Endodermal cell (in vitro differentiated cells): ENCODE data around the gene PPP2R5C. TPM values are rescaled to one million over a fixed set of nuclear protein-coding genes. Genes with fewer than 3 reads are reported as not detected.
A peak's percentile ranks its signal among the peaks of the same experiment; 100 is the strongest.

Source experiments
- DNase-seq: peaks from one replicate; pipeline ENCODE4 v3.0.0-alpha.2; 2017
- H3K27ac ChIP-seq: 2 replicates; pipeline ENCODE4 v1.5.1; 2013; ENCODE audit warnings: mild to moderate bottlenecking, low read depth, low read length, moderate library complexity
- H3K27me3 ChIP-seq: 2 replicates; pipeline ENCODE4 v1.6.1; 2013; ENCODE audit warnings: mild to moderate bottlenecking, low read length, moderate library complexity; ENCODE audit not compliant: insufficient read depth, control insufficient read depth, poor library complexity, severe bottlenecking
- H3K36me3 ChIP-seq: 2 replicates; pipeline ENCODE4 v1.7.0; 2013; ENCODE audit warnings: mild to moderate bottlenecking, low read length, moderate library complexity; ENCODE audit not compliant: control insufficient read depth, insufficient read depth
- H3K4me1 ChIP-seq: one replicate; pipeline ENCODE4 v1.7.0; 2013; ENCODE audit warnings: low read length; ENCODE audit not compliant: control insufficient read depth, insufficient read depth
- H3K4me3 ChIP-seq: 2 replicates; pipeline ENCODE4 v1.5.1; 2013; ENCODE audit warnings: mild to moderate bottlenecking, low read length, moderate library complexity
- H3K9ac ChIP-seq: 2 replicates; pipeline ENCODE4 v1.6.1; 2013; ENCODE audit warnings: mild to moderate bottlenecking, low read length, moderate library complexity; ENCODE audit not compliant: poor library complexity, severe bottlenecking; ENCODE audit errors: extremely low read depth
- H3K9me3 ChIP-seq: 2 replicates; pipeline ENCODE4 v1.6.1; 2013; ENCODE audit warnings: mild to moderate bottlenecking, low read length, moderate library complexity; ENCODE audit not compliant: control insufficient read depth
- H3K27ac Mint-ChIP-seq: 2 replicates; pipeline ENCODE4 v1.8.0; 2020; ENCODE audit warnings: mixed read lengths
- H3K27me3 Mint-ChIP-seq: 2 replicates; pipeline ENCODE4 v1.8.0; 2021; ENCODE audit warnings: mild to moderate bottlenecking, mixed read lengths; ENCODE audit not compliant: insufficient read depth
- H3K36me3 Mint-ChIP-seq: 2 replicates; pipeline ENCODE4 v1.8.0; 2020; ENCODE audit warnings: low read depth, mixed read lengths
- H3K4me1 Mint-ChIP-seq: 2 replicates; pipeline ENCODE4 v1.8.0; 2020; ENCODE audit warnings: mixed read lengths
- H3K4me3 Mint-ChIP-seq: 2 replicates; pipeline ENCODE4 v1.8.0; 2020; ENCODE audit warnings: mild to moderate bottlenecking, moderate library complexity, mixed read lengths
- H3K9me3 Mint-ChIP-seq: 2 replicates; pipeline ENCODE4 v1.8.0; 2020; ENCODE audit warnings: mild to moderate bottlenecking, mixed read lengths
- WGBS, 2 experiments: methylation state at CpG; one replicate each; pipeline versions ENCODE4 v1.1.5 to v1.1.7; 2013; ENCODE audit warnings: missing lambda C conversion rate in 2 of 2, mixed read lengths in 1 of 2; ENCODE audit not compliant: insufficient coverage in 1 of 2, insufficient read length in 1 of 2; 5-methylcytosine and 5-hydroxymethylcytosine counted together
- total RNA-seq, 2 donors: library from RNA; stranded (reverse); fragmentation: NEBNext Ultra II Directional in 1 of 2; extraction: Animal tissue kit (Norgen Biotek cat#: 25700) in 1 of 2; gene quantifications; 2 replicates in 1 of 2; 3 replicates in 1 of 2; pipeline ENCODE4 v1.2.1, GENCODE V29; 2021
- TF ChIP-seq, protein P1 (sequence below): fragments of 200-600 bp; sonication (generic); conservative IDR thresholded peaks from 2 replicates; pipeline ENCODE4 v1.5.0; 2021; ENCODE audit warnings: antibody characterized with exemption, mild to moderate bottlenecking

Gene PPP2R5C
- total RNA-seq, 2 donors from 2014 or later = 116 to 117 TPM

DNA sequence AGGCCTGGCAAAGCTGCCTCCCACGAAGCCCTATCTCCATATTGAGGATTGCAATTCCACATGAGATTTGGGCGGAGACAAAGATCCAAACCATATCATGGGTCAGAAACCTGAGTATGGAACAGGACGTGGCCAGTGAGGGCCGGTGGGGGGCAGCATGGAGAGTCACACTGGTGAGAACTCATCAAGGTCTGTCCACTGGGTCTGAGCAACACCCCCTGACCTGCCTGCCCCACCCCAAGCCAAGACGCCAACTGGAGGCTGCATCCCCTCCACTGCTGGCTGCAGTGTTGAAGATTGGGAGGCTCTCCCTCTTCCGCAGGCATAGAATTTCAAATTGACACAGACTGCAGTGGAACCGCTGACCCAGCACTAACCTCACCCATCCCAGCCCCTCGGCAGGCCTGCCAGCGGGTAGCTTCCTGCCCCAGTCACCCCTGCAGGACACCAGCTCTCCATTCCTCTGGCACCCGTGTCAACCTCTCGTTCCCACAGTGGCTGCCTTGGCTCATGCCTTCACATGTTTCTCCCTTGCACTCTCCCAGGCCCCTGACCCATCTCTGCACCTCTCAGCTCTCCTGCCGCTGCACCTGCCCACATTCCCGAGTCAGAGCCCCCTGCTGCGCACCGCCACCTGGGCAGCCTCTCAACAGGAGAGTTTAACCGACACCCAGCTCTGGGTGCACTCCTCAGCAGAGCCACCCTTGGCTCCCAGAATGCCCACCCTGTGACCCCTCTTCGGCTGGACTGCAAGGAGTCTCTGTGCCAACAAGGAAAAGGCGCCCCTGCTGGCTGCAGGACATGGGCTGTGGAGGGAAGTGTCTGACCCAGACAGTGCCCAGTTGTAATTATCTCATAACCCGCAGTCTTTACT, 45.2 kb upstream of the PPP2R5C start:
- DNase-seq = peak; percentile 49
- peaks cover 5% of the 10 kb centered on the region for H3K9me3 ChIP-seq
- no peak overlapping the region for H3K4me3 ChIP-seq
- H3K27ac ChIP-seq = no peak overlapping the region
- peaks cover 10% of the 10 kb centered on the region for H3K9me3 Mint-ChIP-seq
- H3K27me3 Mint-ChIP-seq = peaks cover 9% of the 10 kb centered on the region
- H3K4me3 Mint-ChIP-seq = no peak overlapping the region
- no peaks in the 10 kb centered on the region for H3K4me1 ChIP-seq
- peaks cover 1% of the 10 kb centered on the region for H3K4me1 Mint-ChIP-seq
- H3K9ac ChIP-seq = no peak overlapping the region
- no peak overlapping the region for H3K27ac Mint-ChIP-seq
- no peaks in the 10 kb centered on the region for H3K36me3 ChIP-seq
- H3K27me3 ChIP-seq = no peaks in the 10 kb centered on the region
- TF ChIP-seq, protein P1, sequence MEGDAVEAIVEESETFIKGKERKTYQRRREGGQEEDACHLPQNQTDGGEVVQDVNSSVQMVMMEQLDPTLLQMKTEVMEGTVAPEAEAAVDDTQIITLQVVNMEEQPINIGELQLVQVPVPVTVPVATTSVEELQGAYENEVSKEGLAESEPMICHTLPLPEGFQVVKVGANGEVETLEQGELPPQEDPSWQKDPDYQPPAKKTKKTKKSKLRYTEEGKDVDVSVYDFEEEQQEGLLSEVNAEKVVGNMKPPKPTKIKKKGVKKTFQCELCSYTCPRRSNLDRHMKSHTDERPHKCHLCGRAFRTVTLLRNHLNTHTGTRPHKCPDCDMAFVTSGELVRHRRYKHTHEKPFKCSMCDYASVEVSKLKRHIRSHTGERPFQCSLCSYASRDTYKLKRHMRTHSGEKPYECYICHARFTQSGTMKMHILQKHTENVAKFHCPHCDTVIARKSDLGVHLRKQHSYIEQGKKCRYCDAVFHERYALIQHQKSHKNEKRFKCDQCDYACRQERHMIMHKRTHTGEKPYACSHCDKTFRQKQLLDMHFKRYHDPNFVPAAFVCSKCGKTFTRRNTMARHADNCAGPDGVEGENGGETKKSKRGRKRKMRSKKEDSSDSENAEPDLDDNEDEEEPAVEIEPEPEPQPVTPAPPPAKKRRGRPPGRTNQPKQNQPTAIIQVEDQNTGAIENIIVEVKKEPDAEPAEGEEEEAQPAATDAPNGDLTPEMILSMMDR = peak; percentile 24
- no peaks in the 10 kb centered on the region for H3K36me3 Mint-ChIP-seq
- 92 to 95% methylated on average over 16 to 19 of the region's 19 CpGs for WGBS, 2 experiments

DNA sequence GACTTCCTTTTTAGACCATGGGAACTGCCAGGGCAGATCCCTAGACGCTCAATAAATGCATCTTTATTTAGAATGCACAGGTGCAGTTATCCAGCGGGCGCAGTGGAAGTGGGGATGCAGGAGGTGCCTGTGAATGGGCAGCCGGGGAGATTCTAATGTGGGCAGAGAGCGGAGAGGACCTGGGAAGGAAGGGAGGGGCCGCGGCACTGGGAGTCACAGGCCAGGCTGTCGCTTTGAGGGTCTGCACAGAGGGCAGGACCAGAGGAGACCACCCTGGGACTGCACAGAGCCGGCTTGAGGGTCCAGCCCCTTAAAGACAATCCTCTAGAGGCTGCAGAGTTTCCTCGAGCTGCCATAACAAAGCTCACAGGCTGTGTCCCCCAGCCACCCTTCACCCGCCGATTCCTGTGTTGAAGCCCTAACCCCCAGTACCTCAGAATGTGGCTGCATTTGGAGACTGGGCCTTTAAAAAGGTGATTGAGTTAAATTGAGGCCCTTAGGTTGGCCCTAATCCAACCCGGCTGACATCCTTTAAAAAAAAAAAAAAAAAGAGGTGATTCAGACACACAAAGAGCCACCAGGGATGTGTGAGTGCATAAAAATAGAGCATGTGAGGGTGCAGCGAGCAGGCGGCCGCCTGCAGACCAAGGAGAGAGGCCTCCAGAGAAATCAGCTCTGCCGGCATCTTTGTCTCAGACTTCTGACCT, 44.4 kb upstream of the PPP2R5C start:
- H3K27ac ChIP-seq = no peak overlapping the region
- H3K4me3 ChIP-seq = no peak overlapping the region
- 86 to 92% methylated on average over 9 to 17 of the region's 17 CpGs for WGBS, 2 experiments
- DNase-seq = peak; percentile 43
- TF ChIP-seq, protein P1 = no peak
- H3K9ac ChIP-seq = no peak overlapping the region
- H3K9me3 Mint-ChIP-seq = peaks cover 10% of the 10 kb centered on the region
- no peaks in the 10 kb centered on the region for H3K36me3 Mint-ChIP-seq
- H3K27me3 ChIP-seq = no peaks in the 10 kb centered on the region
- no peaks in the 10 kb centered on the region for H3K36me3 ChIP-seq
- H3K27me3 Mint-ChIP-seq = peaks cover 9% of the 10 kb centered on the region
- peaks cover 5% of the 10 kb centered on the region for H3K9me3 ChIP-seq
- no peak overlapping the region for H3K27ac Mint-ChIP-seq
- H3K4me1 Mint-ChIP-seq = peaks cover 3% of the 10 kb centered on the region
- H3K4me3 Mint-ChIP-seq = no peak overlapping the region
- H3K4me1 ChIP-seq = no peaks in the 10 kb centered on the region

DNA sequence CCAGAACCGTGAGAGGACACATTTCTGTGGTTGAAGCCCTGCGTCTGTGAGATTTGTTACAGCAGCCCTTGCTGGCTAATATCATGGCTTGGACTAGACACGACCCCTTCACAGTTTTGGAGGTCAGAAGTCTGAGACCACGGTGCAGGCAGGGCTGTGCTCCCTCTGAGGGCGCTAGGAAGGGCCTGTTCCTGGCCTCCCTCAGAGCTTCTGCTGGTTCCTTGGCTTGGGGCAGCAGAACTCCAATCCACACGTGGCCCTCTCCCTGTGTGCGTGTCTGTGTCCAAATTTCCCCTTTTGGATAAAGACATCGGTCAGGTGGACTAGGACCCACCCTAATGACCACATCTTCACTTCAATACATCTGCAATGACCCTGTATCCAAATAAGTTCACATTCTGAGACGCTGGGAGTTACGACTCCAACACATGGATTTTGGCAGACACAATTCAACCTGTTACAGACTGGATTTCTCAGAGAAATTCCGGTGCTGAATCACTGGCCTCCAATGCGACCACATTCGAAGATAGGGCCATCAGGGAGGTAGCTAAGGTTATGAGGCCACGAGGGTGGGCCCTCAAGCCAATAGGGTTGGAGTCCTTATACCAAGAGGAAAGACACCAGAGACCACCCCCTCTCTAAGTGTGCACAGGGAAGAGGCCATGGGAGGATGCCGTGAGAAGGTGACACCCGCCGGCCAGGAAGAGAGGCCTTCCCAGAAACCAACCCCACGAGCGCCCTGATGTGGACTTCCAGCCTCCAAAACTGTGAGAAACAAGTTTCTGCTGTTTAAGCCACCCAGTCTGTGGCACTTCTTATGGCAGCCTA, 43.6 kb upstream of the PPP2R5C start:
- peaks cover 3% of the 10 kb centered on the region for H3K4me1 Mint-ChIP-seq
- peaks cover 9% of the 10 kb centered on the region for H3K27me3 Mint-ChIP-seq
- DNase-seq = peak; percentile 36
- no peak overlapping the region for H3K27ac Mint-ChIP-seq
- Histone ChIP-seq H3K9me3 (peaks cover 5% of the 10 kb centered on the region), H3K4me1 (no peaks in the 10 kb centered on the region), H3K4me3 (no peak overlapping the region), H3K36me3 (no peaks in the 10 kb centered on the region), H3K27me3 (no peaks in the 10 kb centered on the region), H3K9ac (no peak overlapping the region), H3K27ac (no peak overlapping the region)
- H3K36me3 Mint-ChIP-seq = no peaks in the 10 kb centered on the region
- TF ChIP-seq, protein P1 = no peak
- 91 to 96% methylated on average over 15 to 19 of the region's 19 CpGs for WGBS, 2 experiments
- no peak overlapping the region for H3K4me3 Mint-ChIP-seq
- peaks cover 13% of the 10 kb centered on the region for H3K9me3 Mint-ChIP-seq
